ENCODE measurements around the gene AWAT2. TPM values are rescaled to one million over a fixed set of nuclear protein-coding genes. Genes with fewer than 3 reads are reported as not detected.

AWAT2 gene
- total and polyA plus RNA-seq, 2 donors (not counting 1 experiment from before 2014, with no cell fraction given), result not detected

DNA sequence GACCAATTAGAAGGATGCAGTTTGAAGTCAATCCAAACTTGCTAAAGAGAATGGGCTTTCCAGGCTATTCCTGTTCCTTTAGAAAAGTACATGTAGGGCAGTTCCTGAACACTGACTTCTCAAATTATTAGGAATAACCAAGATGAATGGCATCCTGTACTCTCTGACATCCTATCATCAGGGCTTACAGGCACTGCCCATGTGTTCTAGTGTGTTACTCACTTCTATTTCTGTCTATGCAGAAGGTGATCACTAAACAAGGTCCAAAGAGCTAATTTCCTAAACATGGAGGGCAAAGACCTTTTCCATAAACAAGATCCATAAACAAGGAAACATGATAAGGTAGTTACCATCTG lies 53.6 kb downstream of the AWAT2 start:
- ATAC-seq (ENCODE audit: low read depth) (no peak), DNase-seq (no peak)
- Histone ChIP-seq H3K27ac (ENCODE audit: low read length in 2 of 2) (no peak overlapping the region), H4K20me1 (ENCODE audit: control insufficient read depth, insufficient read depth, low read length, poor library complexity, severe bottlenecking) (no peaks in the 10 kb centered on the region), H3K4me1 (ENCODE audit: control insufficient read depth in 2 of 2, insufficient read depth in 2 of 2, low read length in 2 of 2) (no peaks in the 10 kb centered on the region), H2AFZ (ENCODE audit: insufficient read depth, low read depth, low read length, poor library complexity, severe bottlenecking) (no peak overlapping the region), H3K4me3 (ENCODE audit: control extremely low read depth in 1 of 5, extremely low read depth in 1 of 5, insufficient read depth in 1 of 5, low read depth in 2 of 5, low read length in 4 of 5) (no peak overlapping the region), H3K9ac (ENCODE audit: low read length) (no peak overlapping the region), H3K36me3 (replicated peaks in 1 of 2; ENCODE audit: control extremely low read depth in 1 of 2, control insufficient read depth in 1 of 2, extremely low read depth in 1 of 2, insufficient read depth in 2 of 2, low read length in 1 of 2) (no peaks in the 10 kb centered on the region), H3K4me2 (replicated peaks; ENCODE audit: low read depth, low read length, poor library complexity, severe bottlenecking) (no peak overlapping the region), H3K9me3 (ENCODE audit: control extremely low read depth in 1 of 3, control insufficient read depth in 2 of 3, insufficient read depth in 1 of 3, low read length in 2 of 3) (no peaks in the 10 kb centered on the region), H3K79me2 (ENCODE audit: control insufficient read depth, insufficient read depth, low read length) (no peaks in the 10 kb centered on the region), H3K27me3 (replicated peaks in 1 of 4; ENCODE audit: control extremely low read depth in 1 of 4, control insufficient read depth in 3 of 4, insufficient read depth in 4 of 4, low read length in 3 of 4) (no peaks in the 10 kb centered on the region)
- no peak overlapping the region for H3K4me3 Mint-ChIP-seq
- H3K4me1 Mint-ChIP-seq, result no peaks in the 10 kb centered on the region
- TF ChIP-seq, protein P1, sequence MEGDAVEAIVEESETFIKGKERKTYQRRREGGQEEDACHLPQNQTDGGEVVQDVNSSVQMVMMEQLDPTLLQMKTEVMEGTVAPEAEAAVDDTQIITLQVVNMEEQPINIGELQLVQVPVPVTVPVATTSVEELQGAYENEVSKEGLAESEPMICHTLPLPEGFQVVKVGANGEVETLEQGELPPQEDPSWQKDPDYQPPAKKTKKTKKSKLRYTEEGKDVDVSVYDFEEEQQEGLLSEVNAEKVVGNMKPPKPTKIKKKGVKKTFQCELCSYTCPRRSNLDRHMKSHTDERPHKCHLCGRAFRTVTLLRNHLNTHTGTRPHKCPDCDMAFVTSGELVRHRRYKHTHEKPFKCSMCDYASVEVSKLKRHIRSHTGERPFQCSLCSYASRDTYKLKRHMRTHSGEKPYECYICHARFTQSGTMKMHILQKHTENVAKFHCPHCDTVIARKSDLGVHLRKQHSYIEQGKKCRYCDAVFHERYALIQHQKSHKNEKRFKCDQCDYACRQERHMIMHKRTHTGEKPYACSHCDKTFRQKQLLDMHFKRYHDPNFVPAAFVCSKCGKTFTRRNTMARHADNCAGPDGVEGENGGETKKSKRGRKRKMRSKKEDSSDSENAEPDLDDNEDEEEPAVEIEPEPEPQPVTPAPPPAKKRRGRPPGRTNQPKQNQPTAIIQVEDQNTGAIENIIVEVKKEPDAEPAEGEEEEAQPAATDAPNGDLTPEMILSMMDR (IDR thresholded peaks at IDR 0.05), result no peak
- TF ChIP-seq EZH2 (IDR thresholded peaks at IDR 0.05; ENCODE audit: borderline replicate concordance, insufficient read depth, low read depth, low read length, poor library complexity, severe bottlenecking), result no peak
- ChIA-PET POLR2A (no interaction called here), CTCF (no interaction called here)
- peaks cover 8% of the 10 kb centered on the region for H3K27me3 Mint-ChIP-seq
- H3K9me3 Mint-ChIP-seq (ENCODE audit: insufficient read depth), result no peaks in the 10 kb centered on the region
- intact Hi-C loops (cut with micrococcal nuclease), result no loop called here
- no peak overlapping the region for H3K27ac Mint-ChIP-seq

DNA sequence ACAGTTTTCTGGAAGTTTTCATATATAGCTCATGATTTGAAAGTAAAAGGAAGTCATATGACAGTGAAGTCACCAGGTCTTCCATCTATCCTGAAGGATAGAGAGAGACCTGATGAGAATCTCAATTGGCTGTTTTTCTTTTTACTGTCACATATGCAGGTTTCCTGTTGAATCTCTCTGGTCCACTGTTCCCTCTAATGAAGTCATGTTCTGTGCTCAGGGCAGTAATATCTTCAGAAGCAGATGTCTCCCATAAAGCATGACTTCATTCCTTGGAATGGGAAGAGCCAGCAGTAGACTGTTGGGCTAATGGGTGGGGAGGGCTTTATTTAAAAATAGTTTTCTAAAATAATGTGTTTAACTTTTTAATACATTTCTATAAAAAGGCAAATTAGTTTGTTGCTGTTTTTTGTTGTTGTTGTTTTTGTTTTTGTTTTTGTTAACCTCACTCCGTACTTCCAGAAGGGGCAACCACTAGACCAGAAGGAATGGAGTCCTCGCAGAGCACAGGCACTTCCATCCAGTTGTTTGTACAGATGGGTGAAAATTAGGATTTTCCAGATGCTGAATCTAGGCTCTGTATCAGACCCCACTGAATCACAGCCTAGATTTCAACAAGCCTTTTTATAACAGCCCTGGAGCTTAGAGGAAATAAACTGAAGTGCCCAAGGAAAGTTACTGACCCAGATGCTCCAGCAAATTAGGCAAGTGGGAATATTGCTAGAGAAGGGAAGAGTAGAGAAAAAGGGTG lies 54.2 kb downstream of the AWAT2 start:
- no peak overlapping the region for H3K4me3 ChIP-seq (ENCODE audit: control extremely low read depth in 1 of 5, extremely low read depth in 1 of 5, insufficient read depth in 1 of 5, low read depth in 2 of 5, low read length in 4 of 5)
- no peak overlapping the region for H3K9ac ChIP-seq (ENCODE audit: low read length)
- no peaks in the 10 kb centered on the region for H3K4me1 Mint-ChIP-seq
- no CpG with 5 or more reads among the region's 2 CpGs for WGBS (ENCODE audit: insufficient coverage)
- H4K20me1 ChIP-seq (ENCODE audit: control insufficient read depth, insufficient read depth, low read length, poor library complexity, severe bottlenecking), result no peaks in the 10 kb centered on the region
- no peak overlapping the region for H3K27ac ChIP-seq (ENCODE audit: low read length in 2 of 2)
- CTCF ChIA-PET, result no interaction called here
- H3K4me2 ChIP-seq (replicated peaks; ENCODE audit: low read depth, low read length, poor library complexity, severe bottlenecking), result no peak overlapping the region
- H3K79me2 ChIP-seq (ENCODE audit: control insufficient read depth, insufficient read depth, low read length), result no peaks in the 10 kb centered on the region
- peaks cover 8% of the 10 kb centered on the region for H3K27me3 Mint-ChIP-seq
- DNase-seq (no peak), ATAC-seq (ENCODE audit: low read depth) (no peak)
- no peaks in the 10 kb centered on the region for H3K4me1 ChIP-seq (ENCODE audit: control insufficient read depth in 2 of 2, insufficient read depth in 2 of 2, low read length in 2 of 2)
- no peak overlapping the region for H2AFZ ChIP-seq (ENCODE audit: insufficient read depth, low read depth, low read length, poor library complexity, severe bottlenecking)
- no peaks in the 10 kb centered on the region for H3K36me3 ChIP-seq (replicated peaks in 1 of 2; ENCODE audit: control extremely low read depth in 1 of 2, control insufficient read depth in 1 of 2, extremely low read depth in 1 of 2, insufficient read depth in 2 of 2, low read length in 1 of 2)
- POLR2A ChIA-PET, result no interaction called here
- intact Hi-C loops (cut with micrococcal nuclease), result no loop called here
- H3K27me3 ChIP-seq (replicated peaks in 1 of 4; ENCODE audit: control extremely low read depth in 1 of 4, control insufficient read depth in 3 of 4, insufficient read depth in 4 of 4, low read length in 3 of 4), result no peaks in the 10 kb centered on the region
- H3K27ac Mint-ChIP-seq, result no peak overlapping the region
- no peaks in the 10 kb centered on the region for H3K9me3 ChIP-seq (ENCODE audit: control extremely low read depth in 1 of 3, control insufficient read depth in 2 of 3, insufficient read depth in 1 of 3, low read length in 2 of 3)
- no peak overlapping the region for H3K4me3 Mint-ChIP-seq
- TF ChIP-seq, protein P1 (IDR thresholded peaks at IDR 0.05), result no peak
- no peak for TF ChIP-seq EZH2 (IDR thresholded peaks at IDR 0.05; ENCODE audit: borderline replicate concordance, insufficient read depth, low read depth, low read length, poor library complexity, severe bottlenecking)
- no peaks in the 10 kb centered on the region for H3K9me3 Mint-ChIP-seq (ENCODE audit: insufficient read depth)
